Uterus (tissue), 2 donors: Measurements from ENCODE around the gene DZIP1.
"Not testable (repeated sequence)": the region's sequence is repeated elsewhere in the genome, so short reads cannot be mapped to it uniquely, and the experiment has no call there.

Experiments used
- CTCF ChIP-seq, 4 experiments: fragments of 200-600 bp in 2 of 4; fragments of 450-650 bp in 2 of 4; sonication (generic) in 2 of 4; IDR thresholded peaks; one replicate each; pipeline ENCODE4 v1.5.1; 2016 to 2019; ENCODE audit warnings: antibody characterized with exemption in 4 of 4, mild to moderate bottlenecking in 2 of 4, moderate library complexity in 1 of 4
- POLR2A ChIP-seq, 2 donors: fragments of 450-650 bp; IDR thresholded peaks; one replicate each; pipeline ENCODE4 v1.6.1; 2016; ENCODE audit warnings: antibody characterized with exemption in 2 of 2, mild to moderate bottlenecking in 1 of 2, moderate library complexity in 1 of 2

DNA sequence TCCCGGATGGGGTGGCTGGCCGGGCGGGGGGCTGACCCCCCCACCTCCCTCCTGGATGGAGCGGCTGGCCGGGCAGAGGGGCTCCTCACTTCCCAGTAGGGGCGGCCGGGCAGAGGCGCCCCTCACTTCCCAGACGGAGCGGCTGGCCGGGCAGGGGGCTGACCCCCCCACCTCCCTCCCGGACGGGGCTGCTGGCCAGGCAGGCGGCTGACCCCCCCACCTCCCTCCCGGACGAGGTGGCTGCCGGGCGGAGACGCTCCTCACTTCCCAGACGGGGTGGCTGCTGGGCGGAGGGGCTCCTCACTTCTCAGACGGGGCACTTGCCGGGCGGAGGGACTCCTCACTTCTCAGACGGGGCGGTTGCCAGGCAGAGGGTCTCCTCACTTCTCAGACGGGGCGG lies 46.5 kb upstream of the DZIP1 start:
- TF ChIP-seq CTCF, POLR2A (IDR thresholded peaks at IDR 0.05): not testable (repeated sequence)
